ENCODE data around the gene C20orf204.
"Not testable (repeated sequence)": the region's sequence is repeated elsewhere in the genome, so short reads cannot be mapped to it uniquely, and the experiment has no call there.

Gene C20orf204, protein sequence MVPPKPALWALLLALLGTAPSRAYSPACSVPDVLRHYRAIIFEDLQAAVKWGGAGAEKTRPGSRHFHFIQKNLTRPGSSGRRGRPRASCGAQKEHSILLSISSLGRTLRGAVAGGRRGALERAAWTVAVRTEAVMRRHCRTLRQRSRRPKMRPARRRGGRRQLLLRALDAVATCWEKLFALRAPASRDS

GRCh38 chr20:64035933-64036345 lies at the start of gene C20orf204:
TSS of gene C20orf204 (plus strand) at chr20:64036182. CDS start at chr20:64036324, 142 bp downstream.
- no peak for DNase-seq (ENCODE audit: low read depth, low spot score)

- no peak for DNase-seq (ENCODE audit: low read depth, low spot score)
Measured at GRCh38 chr20:64000906-64001305, 35.1 kb upstream of the C20orf204 start.

- no peak for DNase-seq (ENCODE audit: low read depth, low spot score)
Measured at GRCh38 chr20:64001607-64002011, 34.4 kb upstream of the C20orf204 start.

DNA sequence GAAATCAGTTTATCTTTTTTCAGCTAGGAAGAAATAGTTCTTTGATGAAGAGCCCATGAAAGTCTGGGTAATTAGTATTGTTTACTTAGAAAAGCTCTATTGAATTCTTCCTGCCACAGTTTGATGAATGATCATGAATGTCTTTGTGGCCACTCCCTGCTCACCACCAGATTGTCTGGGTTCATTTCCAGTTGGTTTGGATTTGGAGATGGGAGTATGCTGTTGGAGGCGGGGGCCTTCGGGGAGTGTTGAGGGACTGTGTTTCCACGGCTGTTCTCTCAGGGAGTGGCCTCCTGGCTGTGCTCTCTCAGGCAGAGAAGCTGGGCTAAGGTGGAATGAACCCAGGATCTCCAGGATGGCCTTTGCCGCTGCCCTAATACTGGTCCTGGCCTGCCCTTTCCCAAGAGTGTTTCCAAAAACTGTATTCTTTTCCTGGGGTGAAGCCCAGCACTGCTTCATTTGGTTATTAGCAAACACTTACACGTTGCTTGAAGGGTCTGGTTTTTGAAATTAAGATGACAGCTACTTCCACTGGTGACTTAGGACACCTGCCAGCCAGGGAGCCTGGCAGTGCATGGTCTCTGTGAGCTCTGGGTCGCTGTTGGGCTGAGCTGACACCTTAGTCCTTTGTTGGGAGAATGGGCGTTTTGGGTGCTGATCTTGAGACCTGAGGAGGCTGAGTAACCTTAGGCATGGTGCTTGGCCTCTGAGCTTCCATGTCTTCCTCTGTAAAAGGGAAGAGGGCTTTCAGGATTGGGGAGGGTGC lies 31.8 kb upstream of the C20orf204 start:
- DNase-seq (ENCODE audit: low read depth, low spot score), result no peak

GRCh38 chr20:64005394-64005793 lies 30.6 kb upstream of the C20orf204 start:
- DNase-seq (ENCODE audit: low read depth, low spot score), result no peak

- no peak for DNase-seq (ENCODE audit: low read depth, low spot score)
Measured at GRCh38 chr20:64006490-64006889, 29.5 kb upstream of the C20orf204 start.

DNA sequence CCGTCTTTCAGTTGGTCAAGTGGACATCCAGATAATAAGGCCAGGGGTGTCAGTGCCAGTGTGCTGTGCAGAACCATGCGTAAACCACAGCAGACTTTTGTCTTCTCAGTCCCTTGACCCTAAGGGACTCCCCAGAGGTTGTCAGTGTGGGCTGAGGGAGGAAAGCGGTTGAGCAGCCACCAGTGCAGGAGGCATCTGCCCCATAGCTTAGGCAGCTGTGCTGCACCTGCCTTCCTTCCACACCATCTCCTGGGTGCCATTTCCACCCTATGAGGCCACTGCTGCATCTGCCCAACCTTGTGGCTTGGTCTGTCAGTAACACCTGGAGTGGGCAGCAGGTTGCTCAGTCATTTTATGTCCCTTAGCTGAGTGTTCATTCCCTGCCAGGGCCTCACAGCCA lies 29.1 kb upstream of the C20orf204 start:
- no peak for DNase-seq (ENCODE audit: low read depth, low spot score)

GRCh38 chr20:64009811-64010387 lies 26.1 kb upstream of the C20orf204 start:
- no peak for DNase-seq (ENCODE audit: low read depth, low spot score)

- DNase-seq (ENCODE audit: low read depth, low spot score), result no peak
Measured at GRCh38 chr20:64010711-64011237, 25.2 kb upstream of the C20orf204 start.

GRCh38 chr20:64011366-64011779 lies 24.6 kb upstream of the C20orf204 start:
- DNase-seq (ENCODE audit: low read depth, low spot score), result no peak

DNA sequence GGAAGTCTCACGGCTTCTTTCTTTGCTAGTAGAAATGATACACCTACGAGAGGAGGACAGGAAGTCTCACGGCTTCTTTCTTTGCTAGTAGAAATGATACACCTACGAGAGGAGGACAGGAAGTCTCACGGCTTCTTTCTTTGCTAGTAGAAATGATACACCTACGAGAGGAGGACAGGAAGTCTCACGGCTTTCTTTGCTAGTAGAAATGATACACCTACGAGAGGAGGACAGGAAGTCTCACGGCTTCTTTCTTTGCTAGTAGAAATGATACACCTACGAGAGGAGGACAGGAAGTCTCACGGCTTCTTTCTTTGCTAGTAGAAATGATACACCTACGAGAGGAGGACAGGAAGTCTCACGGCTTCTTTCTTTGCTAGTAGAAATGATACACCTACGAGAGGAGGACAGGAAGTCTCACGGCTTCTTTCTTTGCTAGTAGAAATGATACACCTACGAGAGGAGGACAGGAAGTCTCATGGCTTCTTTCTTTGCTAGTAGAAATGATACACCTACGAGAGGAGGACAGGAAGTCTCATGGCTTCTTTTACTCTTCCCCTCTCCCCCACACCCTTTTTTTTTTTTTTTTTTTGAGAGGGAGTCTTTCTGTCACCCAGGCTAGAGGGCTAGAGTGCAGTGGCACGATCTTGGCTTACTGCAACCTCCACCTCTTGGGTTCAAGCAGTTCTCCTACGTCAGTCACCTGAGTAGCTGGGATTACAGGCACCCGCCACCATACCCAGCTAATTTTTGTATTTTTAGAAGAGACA lies 23.4 kb upstream of the C20orf204 start:
- DNase-seq (ENCODE audit: low read depth, low spot score), result not testable (repeated sequence)

DNA sequence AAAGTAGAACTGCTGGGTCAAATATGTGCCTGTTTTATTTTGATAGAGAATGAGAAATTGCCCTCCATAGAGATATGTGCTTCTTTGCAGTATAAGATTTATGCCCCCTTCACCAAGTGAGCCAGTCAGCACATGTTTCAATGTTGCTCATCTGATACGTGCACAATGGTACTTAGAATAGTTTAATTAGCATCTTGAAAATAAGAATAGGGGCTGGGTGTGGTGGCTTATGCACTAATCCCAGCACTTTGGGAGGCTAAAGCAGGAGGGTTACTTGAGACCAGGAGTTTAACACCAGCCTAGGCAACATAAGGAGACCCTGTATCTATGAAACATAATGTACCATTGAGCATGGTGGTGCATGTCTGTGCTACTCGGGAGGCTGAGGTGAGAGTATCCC lies 20.3 kb upstream of the C20orf204 start:
- no peak for DNase-seq (ENCODE audit: low read depth, low spot score)

GRCh38 chr20:64021124-64021975 lies 14.6 kb upstream of the C20orf204 start:
- DNase-seq (ENCODE audit: low read depth, low spot score), result no peak

- no peak for DNase-seq (ENCODE audit: low read depth, low spot score)
Measured at GRCh38 chr20:64022671-64023360, 13.2 kb upstream of the C20orf204 start.

- no peak for DNase-seq (ENCODE audit: low read depth, low spot score)
Measured at GRCh38 chr20:64023361-64024140, 12.4 kb upstream of the C20orf204 start.

- no peak for DNase-seq (ENCODE audit: low read depth, low spot score)
Measured at GRCh38 chr20:64024141-64024990, 11.6 kb upstream of the C20orf204 start.

- no peak for DNase-seq (ENCODE audit: low read depth, low spot score)
Measured at GRCh38 chr20:64025101-64025825, 10.7 kb upstream of the C20orf204 start.
